ENCODE measurements around the gene SPDYC. TPM values are rescaled to one million over a fixed set of nuclear protein-coding genes. Genes with fewer than 3 reads are reported as not detected.

The SPDYC gene
- total RNA-seq, 1 experiment from 2014 or later, result 1.2 TPM

GRCh38 chr11:65126624-65127274 lies 43.3 kb upstream of the SPDYC start:
- Histone ChIP-seq H3K27ac (ENCODE audit: low read depth, low read length) (0 out of 2 replicates have a peak overlapping the region, but pooled peaks have one; percentile 7), H3K4me1 (ENCODE audit: control insufficient read depth in 1 of 2, insufficient read depth in 2 of 2, low read length in 2 of 2) (peaks cover 3 to 7% of the 10 kb centered on the region in 2 experiments; a peak in 3 of 4 replicates), H3K4me2 (ENCODE audit: low read length) (no peak overlapping the region), H3K9ac (ENCODE audit: low read length) (no peak overlapping the region), H3K9me3 (ENCODE audit: control insufficient read depth in 1 of 2, insufficient read depth in 1 of 2, low read depth in 1 of 2, low read length in 2 of 2) (no peaks in the 10 kb centered on the region), H4K20me1 (ENCODE audit: insufficient read depth) (no peaks in the 10 kb centered on the region), H3K27me3 (ENCODE audit: insufficient read depth, low read length) (no peaks in the 10 kb centered on the region), H3K79me2 (ENCODE audit: insufficient read depth, low read length) (peaks cover 39% of the 10 kb centered on the region), H2AFZ (ENCODE audit: low read depth, low read length, poor library complexity, severe bottlenecking) (no peak overlapping the region), H3K4me3 (replicated peaks in 1 of 2; ENCODE audit: low read depth in 1 of 2, low read length in 2 of 2) (no peak overlapping the region), H3K36me3 (ENCODE audit: control insufficient read depth in 1 of 2, insufficient read depth in 2 of 2, low read length in 2 of 2) (peaks cover 32 to 59% of the 10 kb centered on the region in 2 experiments), H3K9me2 (ENCODE audit: insufficient read depth) (no peaks in the 10 kb centered on the region)
- POLR2A ChIA-PET, result no interaction called here
- BruUV-seq (replicated peaks), result no TSS peak
- CTCF ChIA-PET, result interaction anchor here (1.3 kb wide), 1 partner anchor 53 kb away, joined by 3 read pairs; no protein-coding TSS in a partner anchor
- no peak for DNase-seq (ENCODE audit: low read depth, low spot score)
- no peak for TF ChIP-seq SIN3A (IDR thresholded peaks at IDR 0.05; ENCODE audit: low read depth)
- TF ChIP-seq SP1 (IDR thresholded peaks at IDR 0.05; ENCODE audit: low read depth), result no peak
- TF ChIP-seq EGR1 (IDR thresholded peaks at IDR 0.05; ENCODE audit: low read depth), result no peak
- TF ChIP-seq JUND (IDR thresholded peaks at IDR 0.05), result no peak
- no peak for TF ChIP-seq ATF3 (IDR thresholded peaks at IDR 0.05)
- TF ChIP-seq, protein P1, sequence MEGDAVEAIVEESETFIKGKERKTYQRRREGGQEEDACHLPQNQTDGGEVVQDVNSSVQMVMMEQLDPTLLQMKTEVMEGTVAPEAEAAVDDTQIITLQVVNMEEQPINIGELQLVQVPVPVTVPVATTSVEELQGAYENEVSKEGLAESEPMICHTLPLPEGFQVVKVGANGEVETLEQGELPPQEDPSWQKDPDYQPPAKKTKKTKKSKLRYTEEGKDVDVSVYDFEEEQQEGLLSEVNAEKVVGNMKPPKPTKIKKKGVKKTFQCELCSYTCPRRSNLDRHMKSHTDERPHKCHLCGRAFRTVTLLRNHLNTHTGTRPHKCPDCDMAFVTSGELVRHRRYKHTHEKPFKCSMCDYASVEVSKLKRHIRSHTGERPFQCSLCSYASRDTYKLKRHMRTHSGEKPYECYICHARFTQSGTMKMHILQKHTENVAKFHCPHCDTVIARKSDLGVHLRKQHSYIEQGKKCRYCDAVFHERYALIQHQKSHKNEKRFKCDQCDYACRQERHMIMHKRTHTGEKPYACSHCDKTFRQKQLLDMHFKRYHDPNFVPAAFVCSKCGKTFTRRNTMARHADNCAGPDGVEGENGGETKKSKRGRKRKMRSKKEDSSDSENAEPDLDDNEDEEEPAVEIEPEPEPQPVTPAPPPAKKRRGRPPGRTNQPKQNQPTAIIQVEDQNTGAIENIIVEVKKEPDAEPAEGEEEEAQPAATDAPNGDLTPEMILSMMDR (IDR thresholded peaks at IDR 0.05 in 2 of 3, conservative IDR thresholded peaks at IDR 0.05 in 1 of 3; ENCODE audit: borderline replicate concordance in 1 of 3, insufficient read depth in 1 of 3, low read depth in 2 of 3, low read length in 2 of 3), result no peak
- no peak for TF ChIP-seq TCF7L2 (IDR thresholded peaks at IDR 0.05; ENCODE audit: borderline replicate concordance, extremely low read depth, insufficient read depth, insufficient read length)
- TF ChIP-seq, protein P2, sequence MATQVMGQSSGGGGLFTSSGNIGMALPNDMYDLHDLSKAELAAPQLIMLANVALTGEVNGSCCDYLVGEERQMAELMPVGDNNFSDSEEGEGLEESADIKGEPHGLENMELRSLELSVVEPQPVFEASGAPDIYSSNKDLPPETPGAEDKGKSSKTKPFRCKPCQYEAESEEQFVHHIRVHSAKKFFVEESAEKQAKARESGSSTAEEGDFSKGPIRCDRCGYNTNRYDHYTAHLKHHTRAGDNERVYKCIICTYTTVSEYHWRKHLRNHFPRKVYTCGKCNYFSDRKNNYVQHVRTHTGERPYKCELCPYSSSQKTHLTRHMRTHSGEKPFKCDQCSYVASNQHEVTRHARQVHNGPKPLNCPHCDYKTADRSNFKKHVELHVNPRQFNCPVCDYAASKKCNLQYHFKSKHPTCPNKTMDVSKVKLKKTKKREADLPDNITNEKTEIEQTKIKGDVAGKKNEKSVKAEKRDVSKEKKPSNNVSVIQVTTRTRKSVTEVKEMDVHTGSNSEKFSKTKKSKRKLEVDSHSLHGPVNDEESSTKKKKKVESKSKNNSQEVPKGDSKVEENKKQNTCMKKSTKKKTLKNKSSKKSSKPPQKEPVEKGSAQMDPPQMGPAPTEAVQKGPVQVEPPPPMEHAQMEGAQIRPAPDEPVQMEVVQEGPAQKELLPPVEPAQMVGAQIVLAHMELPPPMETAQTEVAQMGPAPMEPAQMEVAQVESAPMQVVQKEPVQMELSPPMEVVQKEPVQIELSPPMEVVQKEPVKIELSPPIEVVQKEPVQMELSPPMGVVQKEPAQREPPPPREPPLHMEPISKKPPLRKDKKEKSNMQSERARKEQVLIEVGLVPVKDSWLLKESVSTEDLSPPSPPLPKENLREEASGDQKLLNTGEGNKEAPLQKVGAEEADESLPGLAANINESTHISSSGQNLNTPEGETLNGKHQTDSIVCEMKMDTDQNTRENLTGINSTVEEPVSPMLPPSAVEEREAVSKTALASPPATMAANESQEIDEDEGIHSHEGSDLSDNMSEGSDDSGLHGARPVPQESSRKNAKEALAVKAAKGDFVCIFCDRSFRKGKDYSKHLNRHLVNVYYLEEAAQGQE (IDR thresholded peaks at IDR 0.05; ENCODE audit: low read depth), result no peak
- TF ChIP-seq POLR2AphosphoS5 (IDR thresholded peaks at IDR 0.05; ENCODE audit: low read depth, low read length), result no peak; the same call in none of the 2 replicates
- TF ChIP-seq POLR2A (IDR thresholded peaks at IDR 0.05; ENCODE audit: borderline replicate concordance, extremely low read depth, insufficient read depth, insufficient read length), result no peak
- TF ChIP-seq CBX3 (IDR thresholded peaks at IDR 0.05; ENCODE audit: low read depth), result no peak
- no peak for TF ChIP-seq SRF (IDR thresholded peaks at IDR 0.05; ENCODE audit: low read depth)
- no peak for TF ChIP-seq FOSL1 (IDR thresholded peaks at IDR 0.05; ENCODE audit: low read depth)
- TF ChIP-seq YY1 (IDR thresholded peaks at IDR 0.05; ENCODE audit: extremely low read depth, insufficient replicate concordance, low read depth, low read length), result no peak
- RAD21 ChIA-PET (ENCODE audit: low non-redundant PET in 1 of 2, low total read pairs in 2 of 2, uncharacterized antibody in 2 of 2, unreplicated experiment in 2 of 2), result no interaction called here
- no peak for ATAC-seq
- intact Hi-C loops (cut with micrococcal nuclease), result no loop called here

Measured in HCT116 (cell line).